Endodermal cell (in vitro differentiated cells): ENCODE results near the gene ZNF367. TPM values are rescaled to one million over a fixed set of nuclear protein-coding genes. Genes with fewer than 3 reads are reported as not detected.

Experiments
- DNase-seq: peaks from one replicate; pipeline ENCODE4 v3.0.0-alpha.2; 2017
- H3K27ac ChIP-seq: 2 replicates; pipeline ENCODE4 v1.5.1; 2013; ENCODE audit warnings: mild to moderate bottlenecking, low read depth, low read length, moderate library complexity
- H3K27me3 ChIP-seq: 2 replicates; pipeline ENCODE4 v1.6.1; 2013; ENCODE audit warnings: mild to moderate bottlenecking, low read length, moderate library complexity; ENCODE audit not compliant: insufficient read depth, control insufficient read depth, poor library complexity, severe bottlenecking
- H3K36me3 ChIP-seq: 2 replicates; pipeline ENCODE4 v1.7.0; 2013; ENCODE audit warnings: mild to moderate bottlenecking, low read length, moderate library complexity; ENCODE audit not compliant: control insufficient read depth, insufficient read depth
- H3K4me1 ChIP-seq: one replicate; pipeline ENCODE4 v1.7.0; 2013; ENCODE audit warnings: low read length; ENCODE audit not compliant: control insufficient read depth, insufficient read depth
- H3K4me3 ChIP-seq: 2 replicates; pipeline ENCODE4 v1.5.1; 2013; ENCODE audit warnings: mild to moderate bottlenecking, low read length, moderate library complexity
- H3K9ac ChIP-seq: 2 replicates; pipeline ENCODE4 v1.6.1; 2013; ENCODE audit warnings: mild to moderate bottlenecking, low read length, moderate library complexity; ENCODE audit not compliant: poor library complexity, severe bottlenecking; ENCODE audit errors: extremely low read depth
- H3K9me3 ChIP-seq: 2 replicates; pipeline ENCODE4 v1.6.1; 2013; ENCODE audit warnings: mild to moderate bottlenecking, low read length, moderate library complexity; ENCODE audit not compliant: control insufficient read depth
- H3K27ac Mint-ChIP-seq: 2 replicates; pipeline ENCODE4 v1.8.0; 2020; ENCODE audit warnings: mixed read lengths
- H3K27me3 Mint-ChIP-seq: 2 replicates; pipeline ENCODE4 v1.8.0; 2021; ENCODE audit warnings: mild to moderate bottlenecking, mixed read lengths; ENCODE audit not compliant: insufficient read depth
- H3K36me3 Mint-ChIP-seq: 2 replicates; pipeline ENCODE4 v1.8.0; 2020; ENCODE audit warnings: low read depth, mixed read lengths
- H3K4me1 Mint-ChIP-seq: 2 replicates; pipeline ENCODE4 v1.8.0; 2020; ENCODE audit warnings: mixed read lengths
- H3K4me3 Mint-ChIP-seq: 2 replicates; pipeline ENCODE4 v1.8.0; 2020; ENCODE audit warnings: mild to moderate bottlenecking, moderate library complexity, mixed read lengths
- H3K9me3 Mint-ChIP-seq: 2 replicates; pipeline ENCODE4 v1.8.0; 2020; ENCODE audit warnings: mild to moderate bottlenecking, mixed read lengths
- WGBS, 2 experiments: methylation state at CpG; one replicate each; pipeline versions ENCODE4 v1.1.5 to v1.1.7; 2013; ENCODE audit warnings: missing lambda C conversion rate in 2 of 2, mixed read lengths in 1 of 2; ENCODE audit not compliant: insufficient coverage in 1 of 2, insufficient read length in 1 of 2; 5-methylcytosine and 5-hydroxymethylcytosine counted together
- total RNA-seq, 2 donors: library from RNA; stranded (reverse); fragmentation: NEBNext Ultra II Directional in 1 of 2; extraction: Animal tissue kit (Norgen Biotek cat#: 25700) in 1 of 2; gene quantifications; 2 replicates in 1 of 2; 3 replicates in 1 of 2; pipeline ENCODE4 v1.2.1, GENCODE V29; 2021
- TF ChIP-seq, protein P1 (sequence below): fragments of 200-600 bp; sonication (generic); conservative IDR thresholded peaks from 2 replicates; pipeline ENCODE4 v1.5.0; 2021; ENCODE audit warnings: antibody characterized with exemption, mild to moderate bottlenecking

The ZNF367 gene
- total RNA-seq, 2 donors from 2014 or later = 7.7 to 10.6 TPM

DNA sequence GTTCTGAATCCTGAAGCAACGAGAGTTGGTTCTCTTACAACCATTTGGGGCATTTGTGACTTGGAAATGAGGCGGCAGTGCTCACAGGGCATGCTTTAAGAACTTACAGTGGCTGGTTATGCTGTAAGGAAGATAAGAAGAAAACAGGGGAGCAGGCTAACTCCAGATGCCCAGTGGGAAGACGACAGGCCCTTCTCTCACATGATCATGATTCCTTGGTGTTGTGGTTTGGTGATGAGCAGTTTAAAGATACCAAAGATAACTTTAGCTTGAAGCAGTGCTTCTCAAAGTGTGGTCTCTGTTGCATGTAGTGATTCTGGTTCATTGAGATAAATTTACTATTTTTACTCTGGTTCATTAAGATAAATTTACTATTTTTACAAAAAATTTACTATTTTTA, 29.2 kb upstream of the ZNF367 start:
- DNase-seq = no peak
- no peaks in the 10 kb centered on the region for H3K36me3 ChIP-seq
- no peaks in the 10 kb centered on the region for H3K4me1 ChIP-seq
- H3K36me3 Mint-ChIP-seq = no peaks in the 10 kb centered on the region
- peaks cover 36% of the 10 kb centered on the region for H3K27me3 ChIP-seq
- no peak overlapping the region for H3K4me3 ChIP-seq
- H3K4me1 Mint-ChIP-seq = peaks cover 9% of the 10 kb centered on the region
- no peak overlapping the region for H3K27ac ChIP-seq
- H3K27me3 Mint-ChIP-seq = peaks cover 32% of the 10 kb centered on the region
- WGBS, 2 experiments = 90 to 100% methylated on average over 2 to 3 of the region's 3 CpGs
- H3K27ac Mint-ChIP-seq = no peak overlapping the region
- H3K9me3 Mint-ChIP-seq = no peaks in the 10 kb centered on the region
- no peaks in the 10 kb centered on the region for H3K9me3 ChIP-seq
- H3K4me3 Mint-ChIP-seq = no peak overlapping the region
- TF ChIP-seq, protein P1, sequence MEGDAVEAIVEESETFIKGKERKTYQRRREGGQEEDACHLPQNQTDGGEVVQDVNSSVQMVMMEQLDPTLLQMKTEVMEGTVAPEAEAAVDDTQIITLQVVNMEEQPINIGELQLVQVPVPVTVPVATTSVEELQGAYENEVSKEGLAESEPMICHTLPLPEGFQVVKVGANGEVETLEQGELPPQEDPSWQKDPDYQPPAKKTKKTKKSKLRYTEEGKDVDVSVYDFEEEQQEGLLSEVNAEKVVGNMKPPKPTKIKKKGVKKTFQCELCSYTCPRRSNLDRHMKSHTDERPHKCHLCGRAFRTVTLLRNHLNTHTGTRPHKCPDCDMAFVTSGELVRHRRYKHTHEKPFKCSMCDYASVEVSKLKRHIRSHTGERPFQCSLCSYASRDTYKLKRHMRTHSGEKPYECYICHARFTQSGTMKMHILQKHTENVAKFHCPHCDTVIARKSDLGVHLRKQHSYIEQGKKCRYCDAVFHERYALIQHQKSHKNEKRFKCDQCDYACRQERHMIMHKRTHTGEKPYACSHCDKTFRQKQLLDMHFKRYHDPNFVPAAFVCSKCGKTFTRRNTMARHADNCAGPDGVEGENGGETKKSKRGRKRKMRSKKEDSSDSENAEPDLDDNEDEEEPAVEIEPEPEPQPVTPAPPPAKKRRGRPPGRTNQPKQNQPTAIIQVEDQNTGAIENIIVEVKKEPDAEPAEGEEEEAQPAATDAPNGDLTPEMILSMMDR = no peak
- no peak overlapping the region for H3K9ac ChIP-seq

DNA sequence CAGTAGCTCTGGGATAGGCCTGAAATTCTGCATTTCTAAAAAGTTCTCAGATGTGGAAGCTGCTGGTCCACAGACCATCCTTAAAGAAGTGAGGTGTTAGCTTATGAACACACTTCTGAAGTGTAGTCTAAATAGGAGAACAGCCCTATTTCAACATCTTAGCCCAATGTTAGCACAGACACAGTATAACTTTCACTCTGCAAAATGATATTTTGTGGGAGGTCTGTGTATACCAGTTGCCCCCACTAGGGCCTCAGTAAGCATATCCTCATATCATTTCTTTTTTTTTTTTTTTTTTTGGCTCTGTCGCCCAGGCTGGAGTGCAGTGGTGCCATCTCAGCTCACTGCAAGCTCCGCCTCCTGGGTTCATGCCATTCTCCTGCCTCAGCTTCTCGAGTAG, 24.3 kb upstream of the ZNF367 start:
- 70 to 92% methylated on average over 2 to 3 of the region's 3 CpGs for WGBS, 2 experiments

DNA sequence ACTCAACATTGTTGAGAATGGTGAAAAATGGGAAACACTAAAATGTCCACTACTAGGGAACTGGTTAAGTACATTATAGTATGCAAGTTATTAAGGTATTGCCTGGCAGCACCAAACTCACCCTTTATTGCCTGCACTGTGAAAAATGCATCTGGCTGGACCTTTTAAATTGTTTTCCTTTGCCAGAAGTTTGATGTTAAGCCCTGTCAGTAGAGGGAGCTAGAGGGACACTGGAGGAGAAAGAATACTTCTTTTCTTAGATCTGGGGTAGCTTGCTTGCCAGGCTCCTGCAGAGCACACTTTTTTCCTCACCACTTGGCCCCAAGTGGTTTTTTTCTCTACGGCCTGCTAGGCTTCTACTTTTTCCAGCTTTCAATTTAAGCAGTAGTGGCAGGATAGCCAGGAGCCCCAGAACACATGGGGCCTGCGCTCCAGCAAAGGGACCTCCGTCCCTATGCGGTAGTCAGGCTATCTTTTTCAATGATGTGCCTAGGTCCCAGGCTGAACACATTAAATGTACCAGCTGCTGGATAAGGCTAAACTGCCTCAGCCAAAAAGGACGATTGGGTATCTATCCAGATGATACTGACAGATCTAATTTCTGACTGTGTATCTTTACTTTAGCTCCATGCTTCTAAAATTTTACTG, 23.8 kb upstream of the ZNF367 start:
- 94 to 98% methylated on average over 5 of the region's 5 CpGs for WGBS, 2 experiments
- Mint-ChIP-seq H3K4me3 (no peak overlapping the region), H3K9me3 (no peaks in the 10 kb centered on the region), H3K27me3 (peaks cover 2% of the 10 kb centered on the region), H3K4me1 (no peaks in the 10 kb centered on the region), H3K27ac (no peak overlapping the region), H3K36me3 (no peaks in the 10 kb centered on the region)
- Histone ChIP-seq H3K27me3 (peaks cover 7% of the 10 kb centered on the region), H3K4me1 (no peaks in the 10 kb centered on the region), H3K4me3 (no peak overlapping the region), H3K9me3 (no peaks in the 10 kb centered on the region), H3K36me3 (no peaks in the 10 kb centered on the region), H3K9ac (no peak overlapping the region), H3K27ac (no peak overlapping the region)
- TF ChIP-seq, protein P1 = peak; percentile 67
- DNase-seq = no peak

More for the DNA sequence above, 24.3 kb upstream of the ZNF367 start:
- H3K9me3 Mint-ChIP-seq = no peaks in the 10 kb centered on the region
- H3K27ac ChIP-seq = no peak overlapping the region
- no peak overlapping the region for H3K4me3 ChIP-seq
- H3K4me1 ChIP-seq = no peaks in the 10 kb centered on the region
- no peak for DNase-seq
- no peak overlapping the region for H3K9ac ChIP-seq
- H3K27ac Mint-ChIP-seq = no peak overlapping the region
- no peak overlapping the region for H3K4me3 Mint-ChIP-seq
- TF ChIP-seq, protein P1 = peak; percentile 33
- H3K27me3 ChIP-seq = peaks cover 12% of the 10 kb centered on the region
- H3K9me3 ChIP-seq = no peaks in the 10 kb centered on the region
- H3K4me1 Mint-ChIP-seq = no peaks in the 10 kb centered on the region
- no peaks in the 10 kb centered on the region for H3K36me3 Mint-ChIP-seq
- peaks cover 5% of the 10 kb centered on the region for H3K27me3 Mint-ChIP-seq
- no peaks in the 10 kb centered on the region for H3K36me3 ChIP-seq
